GM23338 (cell line): ENCODE measurements around the gene TNPO3.

ENCODE experiments used
- CREB1 ChIP-seq: fragments of 250-450 bp; sonication (Bioruptor Pico); IDR thresholded peaks from 2 replicates; pipeline ENCODE4 v1.5.0; 2020; ENCODE audit warnings: low read depth, mild to moderate bottlenecking, moderate library complexity
- EZH2 ChIP-seq: fragments of 200-600 bp; sonication (generic); IDR thresholded peaks from one replicate; pipeline ENCODE4 v1.8.0; 2017; ENCODE audit warnings: antibody characterized with exemption, mild to moderate bottlenecking, low read depth; ENCODE audit not compliant: unreplicated experiment
- EZH2phosphoT487 ChIP-seq: fragments of 200-600 bp; sonication (generic); IDR thresholded peaks from one replicate; pipeline ENCODE4 v1.8.1; 2018; ENCODE audit warnings: antibody characterized with exemption; ENCODE audit not compliant: unreplicated experiment
- JUNB ChIP-seq: IDR thresholded peaks from one replicate; pipeline ENCODE4 v1.6.1; 2016; ENCODE audit warnings: antibody characterized with exemption; ENCODE audit not compliant: unreplicated experiment
- POLR2AphosphoS5 ChIP-seq: IDR thresholded peaks from 2 replicates; pipeline ENCODE4 v1.6.1; 2016; ENCODE audit warnings: antibody characterized with exemption, low read depth
- STAT1 ChIP-seq: IDR thresholded peaks from one replicate; pipeline ENCODE4 v1.6.1; 2016; ENCODE audit warnings: antibody characterized with exemption; ENCODE audit not compliant: unreplicated experiment
- ZNF114 ChIP-seq: fragments of 250-450 bp; sonication (Bioruptor Pico); IDR thresholded peaks from 2 replicates; pipeline ENCODE4 v1.5.0; 2020; ENCODE audit warnings: mild to moderate bottlenecking, moderate library complexity
- ZNF331 ChIP-seq: fragments of 250-450 bp; sonication (Bioruptor Pico); IDR thresholded peaks from 2 replicates; pipeline ENCODE4 v1.5.0; 2020; ENCODE audit warnings: low read depth, mild to moderate bottlenecking, moderate library complexity
- TF ChIP-seq, protein P1 (sequence below): IDR thresholded peaks from one replicate; pipeline ENCODE4 v1.6.1; 2018; ENCODE audit warnings: antibody characterized with exemption; ENCODE audit not compliant: unreplicated experiment
- TF ChIP-seq, protein P2 (sequence below), 2 experiments: fragments of 200-600 bp in 1 of 2; sonication (generic) in 1 of 2; conservative IDR thresholded peaks; 2 replicates each; pipeline versions ENCODE4 v1.5.1 to v1.6.1; 2016 to 2017; ENCODE audit warnings: antibody characterized with exemption in 2 of 2, low read depth in 2 of 2, mild to moderate bottlenecking in 2 of 2, moderate library complexity in 1 of 2
- TF ChIP-seq, protein P3 (sequence below): fragments of 250-450 bp; sonication (Bioruptor Pico); IDR thresholded peaks from 2 replicates; pipeline ENCODE4 v1.5.0; 2020; ENCODE audit warnings: mild to moderate bottlenecking, moderate library complexity

- no peak for TF ChIP-seq CREB1 (CRISPR knock-in tag)
- TF ChIP-seq, protein P1, sequence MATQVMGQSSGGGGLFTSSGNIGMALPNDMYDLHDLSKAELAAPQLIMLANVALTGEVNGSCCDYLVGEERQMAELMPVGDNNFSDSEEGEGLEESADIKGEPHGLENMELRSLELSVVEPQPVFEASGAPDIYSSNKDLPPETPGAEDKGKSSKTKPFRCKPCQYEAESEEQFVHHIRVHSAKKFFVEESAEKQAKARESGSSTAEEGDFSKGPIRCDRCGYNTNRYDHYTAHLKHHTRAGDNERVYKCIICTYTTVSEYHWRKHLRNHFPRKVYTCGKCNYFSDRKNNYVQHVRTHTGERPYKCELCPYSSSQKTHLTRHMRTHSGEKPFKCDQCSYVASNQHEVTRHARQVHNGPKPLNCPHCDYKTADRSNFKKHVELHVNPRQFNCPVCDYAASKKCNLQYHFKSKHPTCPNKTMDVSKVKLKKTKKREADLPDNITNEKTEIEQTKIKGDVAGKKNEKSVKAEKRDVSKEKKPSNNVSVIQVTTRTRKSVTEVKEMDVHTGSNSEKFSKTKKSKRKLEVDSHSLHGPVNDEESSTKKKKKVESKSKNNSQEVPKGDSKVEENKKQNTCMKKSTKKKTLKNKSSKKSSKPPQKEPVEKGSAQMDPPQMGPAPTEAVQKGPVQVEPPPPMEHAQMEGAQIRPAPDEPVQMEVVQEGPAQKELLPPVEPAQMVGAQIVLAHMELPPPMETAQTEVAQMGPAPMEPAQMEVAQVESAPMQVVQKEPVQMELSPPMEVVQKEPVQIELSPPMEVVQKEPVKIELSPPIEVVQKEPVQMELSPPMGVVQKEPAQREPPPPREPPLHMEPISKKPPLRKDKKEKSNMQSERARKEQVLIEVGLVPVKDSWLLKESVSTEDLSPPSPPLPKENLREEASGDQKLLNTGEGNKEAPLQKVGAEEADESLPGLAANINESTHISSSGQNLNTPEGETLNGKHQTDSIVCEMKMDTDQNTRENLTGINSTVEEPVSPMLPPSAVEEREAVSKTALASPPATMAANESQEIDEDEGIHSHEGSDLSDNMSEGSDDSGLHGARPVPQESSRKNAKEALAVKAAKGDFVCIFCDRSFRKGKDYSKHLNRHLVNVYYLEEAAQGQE: no peak
- no peak for TF ChIP-seq POLR2AphosphoS5
- TF ChIP-seq, protein P2, sequence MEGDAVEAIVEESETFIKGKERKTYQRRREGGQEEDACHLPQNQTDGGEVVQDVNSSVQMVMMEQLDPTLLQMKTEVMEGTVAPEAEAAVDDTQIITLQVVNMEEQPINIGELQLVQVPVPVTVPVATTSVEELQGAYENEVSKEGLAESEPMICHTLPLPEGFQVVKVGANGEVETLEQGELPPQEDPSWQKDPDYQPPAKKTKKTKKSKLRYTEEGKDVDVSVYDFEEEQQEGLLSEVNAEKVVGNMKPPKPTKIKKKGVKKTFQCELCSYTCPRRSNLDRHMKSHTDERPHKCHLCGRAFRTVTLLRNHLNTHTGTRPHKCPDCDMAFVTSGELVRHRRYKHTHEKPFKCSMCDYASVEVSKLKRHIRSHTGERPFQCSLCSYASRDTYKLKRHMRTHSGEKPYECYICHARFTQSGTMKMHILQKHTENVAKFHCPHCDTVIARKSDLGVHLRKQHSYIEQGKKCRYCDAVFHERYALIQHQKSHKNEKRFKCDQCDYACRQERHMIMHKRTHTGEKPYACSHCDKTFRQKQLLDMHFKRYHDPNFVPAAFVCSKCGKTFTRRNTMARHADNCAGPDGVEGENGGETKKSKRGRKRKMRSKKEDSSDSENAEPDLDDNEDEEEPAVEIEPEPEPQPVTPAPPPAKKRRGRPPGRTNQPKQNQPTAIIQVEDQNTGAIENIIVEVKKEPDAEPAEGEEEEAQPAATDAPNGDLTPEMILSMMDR (conservative IDR thresholded peaks at IDR 0.05; ENCODE audit: low read depth in 2 of 2): no peak
- no peak for TF ChIP-seq EZH2phosphoT487
- TF ChIP-seq EZH2: no peak
- TF ChIP-seq, protein P3, sequence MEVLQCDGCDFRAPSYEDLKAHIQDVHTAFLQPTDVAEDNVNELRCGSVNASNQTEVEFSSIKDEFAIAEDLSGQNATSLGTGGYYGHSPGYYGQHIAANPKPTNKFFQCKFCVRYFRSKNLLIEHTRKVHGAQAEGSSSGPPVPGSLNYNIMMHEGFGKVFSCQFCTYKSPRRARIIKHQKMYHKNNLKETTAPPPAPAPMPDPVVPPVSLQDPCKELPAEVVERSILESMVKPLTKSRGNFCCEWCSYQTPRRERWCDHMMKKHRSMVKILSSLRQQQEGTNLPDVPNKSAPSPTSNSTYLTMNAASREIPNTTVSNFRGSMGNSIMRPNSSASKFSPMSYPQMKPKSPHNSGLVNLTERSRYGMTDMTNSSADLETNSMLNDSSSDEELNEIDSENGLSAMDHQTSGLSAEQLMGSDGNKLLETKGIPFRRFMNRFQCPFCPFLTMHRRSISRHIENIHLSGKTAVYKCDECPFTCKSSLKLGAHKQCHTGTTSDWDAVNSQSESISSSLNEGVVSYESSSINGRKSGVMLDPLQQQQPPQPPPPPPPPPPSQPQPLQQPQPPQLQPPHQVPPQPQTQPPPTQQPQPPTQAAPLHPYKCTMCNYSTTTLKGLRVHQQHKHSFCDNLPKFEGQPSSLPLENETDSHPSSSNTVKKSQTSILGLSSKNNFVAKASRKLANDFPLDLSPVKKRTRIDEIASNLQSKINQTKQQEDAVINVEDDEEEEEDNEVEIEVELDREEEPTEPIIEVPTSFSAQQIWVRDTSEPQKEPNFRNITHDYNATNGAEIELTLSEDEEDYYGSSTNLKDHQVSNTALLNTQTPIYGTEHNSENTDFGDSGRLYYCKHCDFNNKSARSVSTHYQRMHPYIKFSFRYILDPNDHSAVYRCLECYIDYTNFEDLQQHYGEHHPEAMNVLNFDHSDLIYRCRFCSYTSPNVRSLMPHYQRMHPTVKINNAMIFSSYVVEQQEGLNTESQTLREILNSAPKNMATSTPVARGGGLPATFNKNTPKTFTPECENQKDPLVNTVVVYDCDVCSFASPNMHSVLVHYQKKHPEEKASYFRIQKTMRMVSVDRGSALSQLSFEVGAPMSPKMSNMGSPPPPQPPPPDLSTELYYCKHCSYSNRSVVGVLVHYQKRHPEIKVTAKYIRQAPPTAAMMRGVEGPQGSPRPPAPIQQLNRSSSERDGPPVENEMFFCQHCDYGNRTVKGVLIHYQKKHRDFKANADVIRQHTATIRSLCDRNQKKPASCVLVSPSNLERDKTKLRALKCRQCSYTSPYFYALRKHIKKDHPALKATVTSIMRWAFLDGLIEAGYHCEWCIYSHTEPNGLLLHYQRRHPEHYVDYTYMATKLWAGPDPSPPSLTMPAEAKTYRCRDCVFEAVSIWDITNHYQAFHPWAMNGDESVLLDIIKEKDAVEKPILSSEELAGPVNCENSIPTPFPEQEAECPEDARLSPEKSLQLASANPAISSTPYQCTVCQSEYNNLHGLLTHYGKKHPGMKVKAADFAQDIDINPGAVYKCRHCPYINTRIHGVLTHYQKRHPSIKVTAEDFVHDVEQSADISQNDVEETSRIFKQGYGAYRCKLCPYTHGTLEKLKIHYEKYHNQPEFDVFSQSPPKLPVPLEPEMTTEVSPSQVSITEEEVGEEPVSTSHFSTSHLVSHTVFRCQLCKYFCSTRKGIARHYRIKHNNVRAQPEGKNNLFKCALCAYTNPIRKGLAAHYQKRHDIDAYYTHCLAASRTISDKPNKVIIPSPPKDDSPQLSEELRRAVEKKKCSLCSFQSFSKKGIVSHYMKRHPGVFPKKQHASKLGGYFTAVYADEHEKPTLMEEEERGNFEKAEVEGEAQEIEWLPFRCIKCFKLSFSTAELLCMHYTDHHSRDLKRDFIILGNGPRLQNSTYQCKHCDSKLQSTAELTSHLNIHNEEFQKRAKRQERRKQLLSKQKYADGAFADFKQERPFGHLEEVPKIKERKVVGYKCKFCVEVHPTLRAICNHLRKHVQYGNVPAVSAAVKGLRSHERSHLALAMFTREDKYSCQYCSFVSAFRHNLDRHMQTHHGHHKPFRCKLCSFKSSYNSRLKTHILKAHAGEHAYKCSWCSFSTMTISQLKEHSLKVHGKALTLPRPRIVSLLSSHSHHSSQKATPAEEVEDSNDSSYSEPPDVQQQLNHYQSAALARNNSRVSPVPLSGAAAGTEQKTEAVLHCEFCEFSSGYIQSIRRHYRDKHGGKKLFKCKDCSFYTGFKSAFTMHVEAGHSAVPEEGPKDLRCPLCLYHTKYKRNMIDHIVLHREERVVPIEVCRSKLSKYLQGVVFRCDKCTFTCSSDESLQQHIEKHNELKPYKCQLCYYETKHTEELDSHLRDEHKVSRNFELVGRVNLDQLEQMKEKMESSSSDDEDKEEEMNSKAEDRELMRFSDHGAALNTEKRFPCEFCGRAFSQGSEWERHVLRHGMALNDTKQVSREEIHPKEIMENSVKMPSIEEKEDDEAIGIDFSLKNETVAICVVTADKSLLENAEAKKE (CRISPR knock-in tag): no peak
- TF ChIP-seq JUNB: no peak
- TF ChIP-seq ZNF114 (CRISPR knock-in tag): no peak
- TF ChIP-seq STAT1: no peak
- no peak for TF ChIP-seq ZNF331 (CRISPR knock-in tag)
Measured at GRCh38 chr7:129005186-129005585, 49.7 kb downstream of the TNPO3 start.
